ENCODE results near the gene FCER1A.

The FCER1A gene

GRCh38 chr1:159302095-159302494 lies at the start of gene FCER1A:
FCER1A (plus strand) TSS chr1:159302336; CDS start chr1:159302365, 29 bp downstream.
- no peak for DNase-seq (ENCODE audit: low read depth)
- no peak within 1 kb of the TSS for H3K4me3 ChIP-seq (ENCODE audit: low read depth, low read length)
- no peak for TF ChIP-seq CTCF (IDR thresholded peaks at IDR 0.05; ENCODE audit: control insufficient read depth, extremely low read depth, insufficient read depth)

- no peak for TF ChIP-seq CTCF (IDR thresholded peaks at IDR 0.05; ENCODE audit: control insufficient read depth, extremely low read depth, insufficient read depth)
- no peak overlapping the region for H3K4me3 ChIP-seq (ENCODE audit: low read depth, low read length)
- DNase-seq (ENCODE audit: low read depth): no peak
Measured at GRCh38 chr1:159261311-159261710, 40.8 kb upstream of the FCER1A start.

- no peak for DNase-seq (ENCODE audit: low read depth)
- H3K4me3 ChIP-seq (ENCODE audit: low read depth, low read length): no peak overlapping the region
- TF ChIP-seq CTCF (IDR thresholded peaks at IDR 0.05; ENCODE audit: control insufficient read depth, extremely low read depth, insufficient read depth): no peak
Measured at GRCh38 chr1:159261721-159262494, 40.2 kb upstream of the FCER1A start.

GRCh38 chr1:159266832-159267231 lies 35.3 kb upstream of the FCER1A start:
- no peak for TF ChIP-seq CTCF (IDR thresholded peaks at IDR 0.05; ENCODE audit: control insufficient read depth, extremely low read depth, insufficient read depth)
- no peak overlapping the region for H3K4me3 ChIP-seq (ENCODE audit: low read depth, low read length)
- DNase-seq (ENCODE audit: low read depth): no peak

GRCh38 chr1:159274631-159275030 lies 27.5 kb upstream of the FCER1A start:
- DNase-seq (ENCODE audit: low read depth): no peak
- no peak for TF ChIP-seq CTCF (IDR thresholded peaks at IDR 0.05; ENCODE audit: control insufficient read depth, extremely low read depth, insufficient read depth)
- H3K4me3 ChIP-seq (ENCODE audit: low read depth, low read length): no peak overlapping the region

GRCh38 chr1:159275891-159276290 lies 26.2 kb upstream of the FCER1A start:
- DNase-seq (ENCODE audit: low read depth): no peak

More at GRCh38 chr1:159275891-159276290, 26.2 kb upstream of the FCER1A start:
- TF ChIP-seq CTCF (IDR thresholded peaks at IDR 0.05; ENCODE audit: control insufficient read depth, extremely low read depth, insufficient read depth): no peak
- no peak overlapping the region for H3K4me3 ChIP-seq (ENCODE audit: low read depth, low read length)
